Lower leg skin (tissue), 3 donors: ENCODE results near the gene OR2D3.

Source experiments
- CTCF ChIP-seq, 3 donors: fragments of 450-650 bp; IDR thresholded peaks; one replicate each; pipeline ENCODE4 v1.5.1; 2016; ENCODE audit warnings: antibody characterized with exemption in 3 of 3, mild to moderate bottlenecking in 3 of 3, moderate library complexity in 2 of 3
- POLR2A ChIP-seq, 2 donors: fragments of 450-650 bp; IDR thresholded peaks; one replicate each; pipeline ENCODE4 v1.6.1; 2016 to 2017; ENCODE audit warnings: antibody characterized with exemption in 2 of 2, mild to moderate bottlenecking in 1 of 2, moderate library complexity in 1 of 2

- TF ChIP-seq CTCF (IDR thresholded peaks at IDR 0.05) (no peak), POLR2A (IDR thresholded peaks at IDR 0.05) (no peak)
These were observed 10.4 kb downstream of the OR2D3 start for GRCh38 chr11:6931146-6931713.
